Endothelial cell of umbilical vein (primary cell): ENCODE data around the gene FHOD1. TPM values are rescaled to one million over a fixed set of nuclear protein-coding genes. Genes with fewer than 3 reads are reported as not detected.

Source experiments
- BruUV-seq: library from RNA; stranded (reverse); fragments of 400-500 nt; replicated peaks from 2 replicates; lab custom pipeline; 2021; lab: Mats Ljungman, UMichigan
- CTCF ChIA-PET: fragments of 300-600, 350-600 bp; sonication (Branson Sonifier 250); formaldehyde crosslinking; loops from one replicate; lab custom pipeline; 2021; ENCODE audit warnings: antibody characterized with exemption, inconsistent platforms; lab: Charles Lee
- POLR2A ChIA-PET: fragments of 300-600, 350-600 bp; sonication (Branson Sonifier 250); formaldehyde crosslinking; loops from one replicate; lab custom pipeline; 2021; ENCODE audit warnings: antibody characterized with exemption, inconsistent platforms; lab: Charles Lee
- DNase-seq: peaks from one replicate; pipeline ENCODE4 v3.0.0-alpha.2; 2011; ENCODE audit warnings: low read depth, low spot score
- FAIRE-seq: peaks from 2 replicates; lab custom pipeline; 2011; peaks lifted over from hg19 to GRCh38; lab: Jason Lieb, UNC
- H2AFZ ChIP-seq: 2 replicates; pipeline ENCODE4 v1.6.0; 2012; ENCODE audit warnings: low read depth, low read length, control low read depth, inconsistent platforms
- H3K27ac ChIP-seq: 2 replicates; pipeline ENCODE4 v1.5.1; 2011; ENCODE audit warnings: low read depth, mild to moderate bottlenecking, control low read depth, low read length, moderate library complexity; ENCODE audit not compliant: insufficient read depth
- H3K27me3 ChIP-seq, 2 experiments: 2 replicates each; pipeline versions ENCODE4 v1.6.0 to v1.6.1; 2011; ENCODE audit warnings: low read length in 2 of 2, mixed read lengths in 1 of 2; ENCODE audit not compliant: control insufficient read depth in 2 of 2, insufficient read depth in 2 of 2
- H3K36me3 ChIP-seq, 2 experiments: 2 replicates in 1 of 2; 3 replicates in 1 of 2; pipeline ENCODE4 v1.5.1; 2011; ENCODE audit warnings: low read length in 2 of 2, mild to moderate bottlenecking in 1 of 2, moderate library complexity in 1 of 2; ENCODE audit not compliant: control insufficient read depth in 2 of 2, insufficient read depth in 2 of 2; ENCODE audit errors: extremely low read depth in 1 of 2
- H3K4me1 ChIP-seq: 3 replicates; pipeline ENCODE4 v1.5.1; 2011; ENCODE audit warnings: mild to moderate bottlenecking, low read length; ENCODE audit not compliant: control insufficient read depth, insufficient read depth; ENCODE audit errors: extremely low read depth
- H3K4me2 ChIP-seq: 2 replicates; pipeline ENCODE4 v1.6.1; 2011; ENCODE audit warnings: low read length, control low read depth, mixed read lengths; ENCODE audit not compliant: insufficient read depth
- H3K4me3 ChIP-seq, 3 experiments: fragments of 200-600 bp in 1 of 3; sonication (generic), shearing (Covaris generic) in 1 of 3; replicated peaks in 1 of 3; 2 replicates each; pipeline ENCODE4 v1.5.1; 2011 to 2016; ENCODE audit warnings: control low read depth in 3 of 3, low read length in 3 of 3, mild to moderate bottlenecking in 2 of 3, inconsistent platforms in 1 of 3, low read depth in 1 of 3, moderate library complexity in 1 of 3; ENCODE audit not compliant: insufficient read depth in 1 of 3
- H3K79me2 ChIP-seq: 2 replicates; pipeline ENCODE4 v1.6.0; 2012; ENCODE audit warnings: low read length, inconsistent platforms; ENCODE audit not compliant: control insufficient read depth, insufficient read depth
- H3K9ac ChIP-seq: replicated peaks from 2 replicates; pipeline ENCODE3; 2011; ENCODE audit warnings: low read length, control low read depth; ENCODE audit not compliant: insufficient read depth; ENCODE audit errors: extremely low read depth
- H3K9me1 ChIP-seq: replicated peaks from 3 replicates; pipeline ENCODE4 v1.6.0; 2011; ENCODE audit warnings: mild to moderate bottlenecking, low read length; ENCODE audit not compliant: control insufficient read depth, insufficient read depth; ENCODE audit errors: extremely low read depth
- H3K9me3 ChIP-seq: replicated peaks from 2 replicates; pipeline ENCODE4 v1.5.1; 2012; ENCODE audit warnings: low read length, inconsistent platforms; ENCODE audit not compliant: control insufficient read depth, insufficient read depth
- H4K20me1 ChIP-seq: replicated peaks from 2 replicates; pipeline ENCODE3; 2011; ENCODE audit warnings: mild to moderate bottlenecking, low read length; ENCODE audit not compliant: control insufficient read depth, insufficient read depth; ENCODE audit errors: extremely low read depth
- CTCF ChIP-seq, 2 donors: IDR thresholded peaks; 1 replicate in 1 of 2; 2 replicates in 1 of 2; pipeline ENCODE4 v1.5.1; 2011; ENCODE audit warnings: low read length in 2 of 2, mild to moderate bottlenecking in 2 of 2, moderate library complexity in 2 of 2, control low read depth in 1 of 2, inconsistent platforms in 1 of 2, low read depth in 1 of 2; ENCODE audit not compliant: insufficient read depth in 1 of 2; ENCODE audit errors: extremely low read depth in 1 of 2
- EZH2 ChIP-seq: IDR thresholded peaks from 2 replicates; pipeline ENCODE4 v1.6.1; 2012; ENCODE audit warnings: borderline replicate concordance, low read depth, mild to moderate bottlenecking, moderate library complexity, low read length, inconsistent platforms; ENCODE audit not compliant: severe bottlenecking
- FOS ChIP-seq: IDR thresholded peaks from 2 replicates; pipeline ENCODE4 v1.6.1; 2011; ENCODE audit warnings: mild to moderate bottlenecking, low read length, moderate library complexity, borderline replicate concordance; ENCODE audit not compliant: insufficient read depth
- GATA2 ChIP-seq: IDR thresholded peaks from 2 replicates; pipeline ENCODE4 v1.7.0; 2011; ENCODE audit warnings: low read depth, mild to moderate bottlenecking, moderate library complexity, mixed read lengths, low read length; ENCODE audit not compliant: insufficient read length, insufficient read depth
- JUN ChIP-seq: IDR thresholded peaks from 2 replicates; pipeline ENCODE4 v1.6.1; 2011; ENCODE audit warnings: borderline replicate concordance, low read depth; ENCODE audit not compliant: insufficient read length, insufficient read depth
- MAX ChIP-seq: IDR thresholded peaks from 2 replicates; pipeline ENCODE4 v1.6.1; 2011; ENCODE audit not compliant: insufficient read depth, insufficient read length
- MYC ChIP-seq: IDR thresholded peaks from one replicate; pipeline ENCODE4 v1.6.1; 2011; ENCODE audit warnings: mild to moderate bottlenecking, low read depth, low read length
- POLR2A ChIP-seq: IDR thresholded peaks from 2 replicates; pipeline ENCODE4 v1.6.1; 2012; ENCODE audit warnings: low read depth, mild to moderate bottlenecking, control low read depth, low read length
- POLR2AphosphoS5 ChIP-seq: IDR thresholded peaks from 2 replicates; pipeline ENCODE4 v1.6.1; 2012; ENCODE audit warnings: low read depth, mild to moderate bottlenecking, control low read depth, low read length, moderate library complexity; ENCODE audit not compliant: insufficient read depth
- dilution Hi-C: fragments of 300-500 bp; cut with MboI; formaldehyde crosslinking; loops from one replicate; pipeline ENCODE4 v1.15.0; 2019; ENCODE audit warnings: low sequenced_read_pairs; ENCODE audit not compliant: extremely low pct_ligation_motif_present
- intact Hi-C: fragments of 100-400 bp; cut with micrococcal nuclease; formaldehyde crosslinking; loops from one replicate; pipeline ENCODE4 v1.10.0; 2022
- polyA plus RNA-seq, 4 experiments: library from polyadenylated mRNA; depleted of rRNA in 3 of 4; stranded (reverse) in 3 of 4; unstranded in 1 of 4; fragments of >200 nt; gene quantifications; 2 replicates each; pipeline versions ENCODE4 v1.2.1 to v1.2.3, GENCODE V29; 2011 to 2012; ENCODE audit warnings: missing spikeins in 1 of 4
- total RNA-seq: library from RNA; stranded (reverse); gene quantifications from 2 replicates; pipeline ENCODE4 v1.2.3, GENCODE V29; 2021

The FHOD1 gene
- total and polyA plus RNA-seq, 2 donors (not counting 3 experiments of a cell fraction or from before 2014, with no cell fraction given), result 63.6 to 124 TPM

GRCh38 chr16:67216612-67217490 is 30.4 kb downstream of the FHOD1 start:
- peaks cover 22% of the 10 kb centered on the region for H3K4me1 ChIP-seq
- POLR2A ChIA-PET, result interaction anchor here (0.8 to 1.8 kb wide), 3 partner anchors 10 to 30 kb away, joined by 3 to 8 read pairs (median 6); partner anchors contain the start of genes FHOD1 and TMEM208
- H3K27me3 ChIP-seq, result no peaks in the 10 kb centered on the region
- H3K9me1 ChIP-seq, result no peaks in the 10 kb centered on the region
- CTCF ChIA-PET, result interaction anchor here (0.5 to 1.8 kb wide), 8 partner anchors 10 to 177 kb away, joined by 3 to 9 read pairs (median 3); partner anchors contain the start of genes ELMO3 and TMEM208
- H3K9me3 ChIP-seq, result no peaks in the 10 kb centered on the region
- H3K79me2 ChIP-seq, result no peaks in the 10 kb centered on the region
- intact Hi-C loops, result loop anchor here (1.0 to 2.0 kb wide), 2 partner anchors 10 to 18 kb away; partner anchors contain the start of genes ELMO3 and TMEM208
- BruUV-seq, result no TSS peak
- DNase-seq (peak; percentile 66), FAIRE-seq (peak; percentile 93)
- H3K4me3 ChIP-seq, result no peak overlapping the region
- H3K27ac ChIP-seq, result peak overlapping the region; percentile 30
- peak; percentile 41 for TF ChIP-seq POLR2AphosphoS5
- peak; percentile 29 for TF ChIP-seq GATA2
- TF ChIP-seq POLR2A, result peak; percentile 26
- no peak for TF ChIP-seq MAX
- no peak overlapping the region for H3K9ac ChIP-seq
- H2AFZ ChIP-seq, result peak overlapping the region; percentile 69
- H4K20me1 ChIP-seq, result no peaks in the 10 kb centered on the region
- no peaks in the 10 kb centered on the region for H3K36me3 ChIP-seq
- dilution Hi-C loops, result no loop called here
- H3K4me2 ChIP-seq, result peak overlapping the region; percentile 1

- no peaks in the 10 kb centered on the region for H3K36me3 ChIP-seq
- no TSS peak for BruUV-seq
- no peak overlapping the region for H3K9ac ChIP-seq
- intact Hi-C loops (loop anchor here (2.0 kb wide), 1 partner anchor 17 kb away; the partner anchor contains the start of gene ELMO3), dilution Hi-C loops (no loop called here)
- H3K79me2 ChIP-seq, result no peaks in the 10 kb centered on the region
- H3K4me1 ChIP-seq, result peaks cover 22% of the 10 kb centered on the region
- no peaks in the 10 kb centered on the region for H3K9me1 ChIP-seq
- no peak overlapping the region for H3K4me2 ChIP-seq
- no peaks in the 10 kb centered on the region for H3K27me3 ChIP-seq
- DNase-seq, result no peak
- POLR2A ChIA-PET, result no interaction called here
- no peak for FAIRE-seq
- H4K20me1 ChIP-seq, result no peaks in the 10 kb centered on the region
- CTCF ChIA-PET, result interaction anchor here (1.5 kb wide), 1 partner anchor 13 kb away, joined by 3 read pairs; no protein-coding TSS in a partner anchor
- no peak overlapping the region for H2AFZ ChIP-seq
- TF ChIP-seq MYC, result no peak
- no peak for TF ChIP-seq FOS
- no peak for TF ChIP-seq POLR2AphosphoS5
- no peak for TF ChIP-seq JUN
- no peak for TF ChIP-seq MAX
- no peak for TF ChIP-seq GATA2
- TF ChIP-seq EZH2, result no peak
- TF ChIP-seq POLR2A, result no peak
- no peak for TF ChIP-seq CTCF (IDR thresholded peaks at IDR 0.05; ENCODE audit: extremely low read depth in 1 of 2, insufficient read depth in 1 of 2, low read depth in 1 of 2, low read length in 2 of 2)
- H3K27ac ChIP-seq, result no peak overlapping the region
- H3K4me3 ChIP-seq, result no peak overlapping the region
- no peaks in the 10 kb centered on the region for H3K9me3 ChIP-seq
Measured at GRCh38 chr16:67215706-67216105, 31.6 kb downstream of the FHOD1 start.
